HepG2 (cell line): ENCODE measurements around the gene TGFB2. TPM values are rescaled to one million over a fixed set of nuclear protein-coding genes. Genes with fewer than 3 reads are reported as not detected.

Experiments
- ATAC-seq: fragments of 200-7000 bp; cut with Tn5 transposase; 3 replicates; pipeline ENCODE4 v1.9.1; 2020; ENCODE audit warnings: mild to moderate bottlenecking, moderate library complexity
- BruUV-seq: library from RNA; stranded (reverse); fragments of 400-500 nt; replicated peaks from 2 replicates; lab custom pipeline; 2021; lab: Mats Ljungman, UMichigan
- CTCF ChIA-PET: fragments of 300-600 bp; formaldehyde crosslinking; extraction: SDS; loops from one replicate; lab custom pipeline; 2021; ENCODE audit warnings: low total read pairs, inconsistent platforms, low intra/inter-chr PET ratio; lab: Yijun Ruan, JAX
- POLR2A ChIA-PET: fragments of 350-600 bp; sonication (Branson Sonifier 250); formaldehyde crosslinking; loops from one replicate; lab custom pipeline; 2020; ENCODE audit warnings: antibody characterized with exemption, inconsistent platforms; lab: Yijun Ruan, JAX
- DNase-seq: peaks from one replicate; pipeline ENCODE4 v3.0.0-alpha.2; 2015; ENCODE audit warnings: low spot score
- FAIRE-seq: peaks from 3 replicates; lab custom pipeline; 2011; peaks lifted over from hg19 to GRCh38; lab: Jason Lieb, UNC
- H2AFZ ChIP-seq: one replicate; pipeline ENCODE4 v1.6.1; 2011; ENCODE audit warnings: low read length, inconsistent platforms
- H3K27ac ChIP-seq: fragments of 300-600 bp; 3 replicates; pipeline ENCODE4 v1.8.0; 2011; ENCODE audit warnings: mixed run types, mild to moderate bottlenecking, mixed read lengths, low read length, inconsistent platforms; ENCODE audit not compliant: insufficient read depth; ENCODE audit errors: extremely low read length
- H3K27me3 ChIP-seq, 2 experiments: fragments of 200-600 bp in 1 of 2; 2 replicates in 1 of 2; 3 replicates in 1 of 2; pipeline versions ENCODE4 v1.6.0 to v1.8.0; 2011; ENCODE audit warnings: low read length in 2 of 2, mild to moderate bottlenecking in 2 of 2, moderate library complexity in 2 of 2, inconsistent platforms in 1 of 2; ENCODE audit not compliant: insufficient read depth in 2 of 2, control insufficient read depth in 1 of 2
- H3K36me3 ChIP-seq, 2 experiments: fragments of 200-600 bp in 1 of 2; replicated peaks in 1 of 2; 2 replicates in 1 of 2; 3 replicates in 1 of 2; pipeline versions ENCODE4 v1.5.1 to v1.8.0; 2011; ENCODE audit warnings: low read length in 2 of 2, inconsistent platforms in 1 of 2; ENCODE audit not compliant: insufficient read depth in 2 of 2, control insufficient read depth in 1 of 2
- H3K4me1 ChIP-seq: 2 replicates; pipeline ENCODE4 v1.5.1; 2012; ENCODE audit warnings: low read length, inconsistent platforms; ENCODE audit not compliant: insufficient read depth
- H3K4me2 ChIP-seq: 2 replicates; pipeline ENCODE4 v1.6.0; 2011; ENCODE audit warnings: low read depth, low read length, inconsistent platforms
- H3K4me3 ChIP-seq, 3 experiments: fragments of 200-600 bp in 1 of 3; sonication (generic), shearing (Covaris generic) in 1 of 3; replicated peaks in 1 of 3; 2 replicates each; pipeline ENCODE4 v1.5.1; 2011 to 2016; ENCODE audit warnings: low read length in 3 of 3, inconsistent platforms in 2 of 3, low read depth in 2 of 3, mild to moderate bottlenecking in 2 of 3, control low read depth in 1 of 3, mixed read lengths in 1 of 3; ENCODE audit not compliant: insufficient read depth in 1 of 3
- H3K79me2 ChIP-seq: one replicate; pipeline ENCODE4 v1.6.1; 2011; ENCODE audit warnings: low read length, inconsistent platforms; ENCODE audit not compliant: insufficient read depth
- H3K9ac ChIP-seq: 2 replicates; pipeline ENCODE4 v1.6.0; 2011; ENCODE audit warnings: mild to moderate bottlenecking, low read depth, low read length, inconsistent platforms; ENCODE audit not compliant: insufficient read depth
- H3K9me3 ChIP-seq: 2 replicates; pipeline ENCODE4 v1.5.1; 2012; ENCODE audit warnings: mild to moderate bottlenecking, low read length
- H4K20me1 ChIP-seq: 2 replicates; pipeline ENCODE4 v1.6.0; 2011; ENCODE audit warnings: inconsistent platforms, mild to moderate bottlenecking, low read length, moderate library complexity; ENCODE audit not compliant: insufficient read depth
- ESRRA ChIP-seq: sonication (generic); formaldehyde crosslinking; IDR thresholded peaks from 2 replicates; pipeline ENCODE4 v1.5.1; 2020; ENCODE audit warnings: mild to moderate bottlenecking, low read depth, missing genetic modification reagents
- GATA4 ChIP-seq: sonication (generic); IDR thresholded peaks from 2 replicates; pipeline ENCODE4 v1.6.1; 2016; ENCODE audit warnings: antibody characterized with exemption, low read depth, borderline replicate concordance
- HOXA9 ChIP-seq: sonication (generic); formaldehyde crosslinking; IDR thresholded peaks from 2 replicates; pipeline ENCODE4 v1.8.1; 2022; ENCODE audit warnings: missing genetic modification reagents, mild to moderate bottlenecking, moderate library complexity, borderline replicate concordance
- KAT7 ChIP-seq: IDR thresholded peaks from 2 replicates; pipeline ENCODE4 v1.6.1; 2018; ENCODE audit warnings: borderline replicate concordance, missing compliant biosample characterization
- KDM2A ChIP-seq: sonication (generic); formaldehyde crosslinking; IDR thresholded peaks from 2 replicates; pipeline ENCODE4 v1.4.0; 2020; ENCODE audit warnings: low read depth, missing genetic modification reagents, borderline replicate concordance
- MLX ChIP-seq: IDR thresholded peaks from 2 replicates; pipeline ENCODE4 v1.6.1; 2016
- NFIC ChIP-seq: IDR thresholded peaks from 2 replicates; pipeline ENCODE4 v1.6.1; 2012; ENCODE audit warnings: mild to moderate bottlenecking, low read length, inconsistent platforms
- RARA ChIP-seq: IDR thresholded peaks from 2 replicates; pipeline ENCODE4 v1.6.1; 2016; ENCODE audit warnings: missing genetic modification reagents, missing compliant biosample characterization
- SRSF4 ChIP-seq: fragments of 200-400 bp; formaldehyde crosslinking; IDR thresholded peaks from one replicate; pipeline ENCODE4 v1.6.1; 2018; ENCODE audit warnings: mild to moderate bottlenecking, low read depth, low read length, moderate library complexity; ENCODE audit not compliant: poor library complexity, severe bottlenecking
- YEATS2 ChIP-seq: sonication (generic); formaldehyde crosslinking; IDR thresholded peaks from 2 replicates; pipeline ENCODE4 v1.4.0; 2020; ENCODE audit warnings: missing genetic modification reagents, borderline replicate concordance
- ZNF770 ChIP-seq: sonication (generic); formaldehyde crosslinking; IDR thresholded peaks from 2 replicates; pipeline ENCODE4 v1.5.0; 2020; ENCODE audit warnings: mild to moderate bottlenecking, missing genetic modification reagents
- ZNF841 ChIP-seq: sonication (generic); formaldehyde crosslinking; IDR thresholded peaks from 2 replicates; pipeline ENCODE4 v1.8.1; 2023; ENCODE audit warnings: missing genetic modification reagents, borderline replicate concordance
- WGBS: methylation state at CpG from one replicate; pipeline ENCODE4 v1.1.6; 2017; ENCODE audit warnings: low lambda C conversion rate; 5-methylcytosine and 5-hydroxymethylcytosine counted together
- in situ Hi-C: cut with HindIII; loops from 2 replicates; pipeline ENCODE4 v1.10.0; 2017; ENCODE audit warnings: low pct_unique_long_range_greater_than_20kb; ENCODE audit not compliant: extremely low pct_ligation_motif_present
- intact Hi-C: fragments of 100-400 bp; cut with micrococcal nuclease; formaldehyde crosslinking; loops from one replicate; pipeline ENCODE4 v1.10.0; 2022; ENCODE audit not compliant: unreplicated experiment
- polyA plus RNA-seq, 8 experiments: library from polyadenylated mRNA; depleted of rRNA in 3 of 8; stranded (reverse) in 7 of 8; unstranded in 1 of 8; fragments of >200 nt; fragmentation: Illumina TruSeq in 4 of 8; extraction: Trizol in 4 of 8; gene quantifications; 2 replicates each; pipeline versions ENCODE4 v1.2.1 to v1.2.3, GENCODE V29; 2011 to 2016; ENCODE audit warnings: low read depth in 4 of 8, missing spikeins in 1 of 8, mixed read lengths in 1 of 8; ENCODE audit not compliant: insufficient read depth in 1 of 8
- total RNA-seq, 5 experiments: library from RNA; depleted of rRNA; stranded (reverse); fragments of >200 nt; fragmentation: Illumina TruSeq; extraction: Trizol; gene quantifications; 2 replicates each; pipeline ENCODE4 v1.2.3, GENCODE V29; 2016; ENCODE audit warnings: low read depth in 1 of 5
- TF ChIP-seq, protein P1 (sequence below): sonication (generic); formaldehyde crosslinking; IDR thresholded peaks from 2 replicates; pipeline ENCODE4 v1.4.0; 2020; ENCODE audit warnings: missing genetic modification reagents
- TF ChIP-seq, protein P2 (sequence below): IDR thresholded peaks from 2 replicates; pipeline ENCODE4 v1.6.1; 2016; ENCODE audit warnings: control low read depth

TGFB2 gene
- total and polyA plus RNA-seq, 2 of the 13 experiments (the other 11 are each of a cell fraction or from before 2014, with no cell fraction given): 0.07 TPM; not detected in 1

DNA sequence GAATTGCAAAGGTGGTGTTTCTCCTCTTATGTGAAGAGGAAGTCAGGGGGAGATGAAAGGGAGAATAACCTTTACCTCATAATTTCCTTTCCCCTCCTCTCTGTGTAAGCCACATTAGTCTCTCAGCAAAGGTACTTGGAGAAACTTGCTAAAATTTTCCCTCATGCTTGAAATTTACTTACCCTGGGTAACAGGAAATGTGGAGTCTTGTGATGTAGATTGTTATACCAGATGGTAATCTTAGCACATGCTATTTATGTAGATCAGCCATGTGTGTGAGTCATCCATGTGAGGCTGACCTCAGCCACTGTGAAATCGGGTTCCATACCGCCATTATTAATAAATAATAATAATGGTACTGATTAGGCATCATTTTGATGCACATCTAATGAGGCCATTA, 128.4 kb downstream of the TGFB2 start:
- BruUV-seq: no TSS peak
- Histone ChIP-seq H3K9me3 (no peaks in the 10 kb centered on the region), H3K9ac (no peak overlapping the region), H3K4me1 (no peaks in the 10 kb centered on the region), H3K4me2 (no peak overlapping the region), H3K36me3 (no peaks in the 10 kb centered on the region), H4K20me1 (no peaks in the 10 kb centered on the region), H2AFZ (no peak overlapping the region), H3K79me2 (no peaks in the 10 kb centered on the region), H3K27me3 (no peaks in the 10 kb centered on the region), H3K27ac (no peak overlapping the region), H3K4me3 (no peak overlapping the region)
- intact Hi-C loops (no loop called here), in situ Hi-C loops (no loop called here)
- FAIRE-seq (no peak), ATAC-seq (no peak), DNase-seq (no peak)
- 7% methylated on average over 2 of the region's 2 CpGs for WGBS
- ChIA-PET POLR2A (no interaction called here), CTCF (no interaction called here)
- no peak for TF ChIP-seq RARA
- TF ChIP-seq YEATS2 (CRISPR knock-in tag): no peak
- no peak for TF ChIP-seq ZNF841 (CRISPR knock-in tag)
- no peak for TF ChIP-seq NFIC
- TF ChIP-seq ESRRA: no peak
- TF ChIP-seq KAT7 (CRISPR knock-in tag): no peak
- TF ChIP-seq GATA4: no peak
- no peak for TF ChIP-seq SRSF4

DNA sequence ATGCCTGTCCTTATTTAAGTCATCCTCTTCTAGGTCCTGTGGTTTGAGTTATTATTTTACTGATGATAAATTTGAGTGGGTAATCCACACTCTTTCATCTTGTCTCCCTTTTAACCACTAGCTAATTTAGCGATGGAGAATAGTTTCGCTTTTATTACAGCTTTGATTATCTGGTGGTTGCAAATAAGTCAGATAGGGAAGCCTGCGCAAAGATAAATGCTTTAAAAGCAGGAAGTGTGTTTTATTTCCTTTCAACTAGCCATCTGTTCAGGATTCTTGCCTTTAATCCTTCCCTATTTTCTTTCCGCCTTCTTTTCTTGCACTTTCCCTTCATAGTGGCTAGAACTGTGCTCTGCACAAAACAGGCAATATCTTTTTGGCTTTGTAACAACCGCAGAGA, 129.0 kb downstream of the TGFB2 start:
- ChIA-PET CTCF (no interaction called here), POLR2A (no interaction called here)
- Histone ChIP-seq H3K79me2 (no peaks in the 10 kb centered on the region), H3K4me3 (no peak overlapping the region), H3K9ac (no peak overlapping the region), H2AFZ (no peak overlapping the region), H3K36me3 (no peaks in the 10 kb centered on the region), H3K27ac (no peak overlapping the region), H3K27me3 (no peaks in the 10 kb centered on the region), H4K20me1 (no peaks in the 10 kb centered on the region), H3K9me3 (no peaks in the 10 kb centered on the region), H3K4me1 (no peaks in the 10 kb centered on the region), H3K4me2 (no peak overlapping the region)
- intact Hi-C loops (no loop called here), in situ Hi-C loops (no loop called here)
- no TSS peak for BruUV-seq
- DNase-seq (no peak), ATAC-seq (no peak), FAIRE-seq (no peak)
- 72% methylated on average over 5 of the region's 5 CpGs for WGBS
- TF ChIP-seq, protein P1, sequence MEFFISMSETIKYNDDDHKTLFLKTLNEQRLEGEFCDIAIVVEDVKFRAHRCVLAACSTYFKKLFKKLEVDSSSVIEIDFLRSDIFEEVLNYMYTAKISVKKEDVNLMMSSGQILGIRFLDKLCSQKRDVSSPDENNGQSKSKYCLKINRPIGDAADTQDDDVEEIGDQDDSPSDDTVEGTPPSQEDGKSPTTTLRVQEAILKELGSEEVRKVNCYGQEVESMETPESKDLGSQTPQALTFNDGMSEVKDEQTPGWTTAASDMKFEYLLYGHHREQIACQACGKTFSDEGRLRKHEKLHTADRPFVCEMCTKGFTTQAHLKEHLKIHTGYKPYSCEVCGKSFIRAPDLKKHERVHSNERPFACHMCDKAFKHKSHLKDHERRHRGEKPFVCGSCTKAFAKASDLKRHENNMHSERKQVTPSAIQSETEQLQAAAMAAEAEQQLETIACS (CRISPR knock-in tag): no peak
- TF ChIP-seq KDM2A (CRISPR knock-in tag) (no peak), MLX (CRISPR knock-in tag) (no peak), ZNF770 (no peak), HOXA9 (CRISPR knock-in tag) (no peak)
- TF ChIP-seq, protein P2, sequence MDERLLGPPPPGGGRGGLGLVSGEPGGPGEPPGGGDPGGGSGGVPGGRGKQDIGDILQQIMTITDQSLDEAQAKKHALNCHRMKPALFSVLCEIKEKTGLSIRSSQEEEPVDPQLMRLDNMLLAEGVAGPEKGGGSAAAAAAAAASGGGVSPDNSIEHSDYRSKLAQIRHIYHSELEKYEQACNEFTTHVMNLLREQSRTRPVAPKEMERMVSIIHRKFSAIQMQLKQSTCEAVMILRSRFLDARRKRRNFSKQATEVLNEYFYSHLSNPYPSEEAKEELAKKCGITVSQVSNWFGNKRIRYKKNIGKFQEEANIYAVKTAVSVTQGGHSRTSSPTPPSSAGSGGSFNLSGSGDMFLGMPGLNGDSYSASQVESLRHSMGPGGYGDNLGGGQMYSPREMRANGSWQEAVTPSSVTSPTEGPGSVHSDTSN: no peak
